HG03103 (cell line): ENCODE results near the gene SH3PXD2B.
A peak's percentile ranks its signal among the peaks of the same experiment; 100 is the strongest.

Source experiments
- ATAC-seq: cut with Tn5 transposase; IDR thresholded peaks from one replicate; pipeline ENCODE4 v1.9.1; 2021; ENCODE audit warnings: low read depth; ENCODE audit not compliant: unreplicated experiment

Gene SH3PXD2B

DNA sequence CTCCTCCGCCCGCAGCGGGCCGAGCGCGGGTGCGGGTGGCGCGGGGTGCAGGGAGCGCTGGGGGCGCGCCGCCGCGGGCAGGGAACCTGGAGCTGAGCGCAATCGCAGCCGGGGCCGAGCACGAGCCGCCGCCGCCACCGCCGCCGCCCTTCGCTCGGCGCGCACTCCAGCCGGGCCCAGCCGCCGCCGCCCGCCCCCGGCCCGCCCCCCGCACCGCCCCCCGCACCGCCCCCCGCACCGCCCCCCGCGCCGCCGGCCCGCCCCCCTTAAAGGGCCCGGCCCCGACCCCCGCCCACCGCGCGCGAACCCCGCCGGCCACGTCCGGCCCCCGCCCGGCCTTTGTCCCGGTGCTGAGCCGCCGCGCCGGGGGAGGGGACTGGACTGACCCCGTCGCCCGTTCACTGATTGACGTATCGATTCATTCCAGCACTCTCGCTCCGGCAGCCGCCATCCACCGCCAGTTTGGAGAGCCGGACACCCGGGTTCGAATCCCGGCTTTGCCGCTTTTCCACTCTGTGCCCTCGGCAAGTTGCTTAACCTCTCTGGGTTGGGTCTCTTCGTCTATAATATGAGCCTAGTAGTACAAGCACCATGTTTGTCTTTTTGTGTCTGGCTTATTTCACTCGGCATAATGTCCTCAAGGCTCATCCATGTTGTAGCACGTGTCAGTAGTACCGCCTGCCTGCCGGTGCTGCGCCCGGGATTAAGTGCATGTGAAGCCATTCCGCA lies at the start of gene SH3PXD2B:
TSS of gene SH3PXD2B (minus strand) at position 168 of the 729 bp plus-strand sequence. CDS start 173 bp downstream, outside the sequence.
- ATAC-seq: peak; percentile 56

DNA sequence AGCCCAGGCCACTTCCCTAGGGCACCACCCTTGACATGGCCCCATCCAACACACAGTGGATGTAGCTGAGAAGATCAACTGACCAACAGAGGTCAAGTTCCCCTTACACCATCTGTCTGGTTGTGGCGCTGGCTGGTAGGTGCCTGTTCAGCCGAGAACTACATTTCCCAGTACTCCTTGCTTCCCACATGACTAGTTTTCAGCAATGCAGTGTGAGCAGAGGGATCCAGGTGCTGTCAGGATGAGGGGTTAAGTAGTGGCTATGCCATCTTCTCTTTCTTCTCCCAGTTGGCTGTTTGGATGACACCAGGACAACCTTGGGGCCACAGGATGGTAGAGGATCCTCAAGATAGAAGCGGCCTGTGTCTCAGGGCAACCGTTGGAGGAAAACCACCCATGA lies 48.6 kb upstream of the SH3PXD2B start:
- ATAC-seq: no peak

DNA sequence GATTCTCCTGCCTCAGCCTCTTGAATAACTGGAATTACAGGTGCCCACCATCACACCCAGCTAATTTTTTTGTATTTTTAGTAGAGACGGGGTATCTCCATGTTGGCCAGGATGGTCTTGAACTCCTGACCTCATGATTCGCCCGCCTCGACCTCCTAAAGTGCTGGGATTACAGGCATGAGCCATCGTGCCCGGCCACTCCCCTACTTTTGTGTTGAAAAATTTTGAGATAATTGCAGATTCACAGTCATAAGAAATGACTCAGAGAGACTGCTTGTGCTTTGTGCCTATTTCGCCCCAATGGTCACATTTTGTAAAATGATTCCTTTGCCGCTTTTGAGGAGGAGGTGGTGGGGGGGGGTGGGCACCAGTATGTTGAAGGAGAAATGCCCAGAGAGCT lies 48.1 kb upstream of the SH3PXD2B start:
- no peak for ATAC-seq

DNA sequence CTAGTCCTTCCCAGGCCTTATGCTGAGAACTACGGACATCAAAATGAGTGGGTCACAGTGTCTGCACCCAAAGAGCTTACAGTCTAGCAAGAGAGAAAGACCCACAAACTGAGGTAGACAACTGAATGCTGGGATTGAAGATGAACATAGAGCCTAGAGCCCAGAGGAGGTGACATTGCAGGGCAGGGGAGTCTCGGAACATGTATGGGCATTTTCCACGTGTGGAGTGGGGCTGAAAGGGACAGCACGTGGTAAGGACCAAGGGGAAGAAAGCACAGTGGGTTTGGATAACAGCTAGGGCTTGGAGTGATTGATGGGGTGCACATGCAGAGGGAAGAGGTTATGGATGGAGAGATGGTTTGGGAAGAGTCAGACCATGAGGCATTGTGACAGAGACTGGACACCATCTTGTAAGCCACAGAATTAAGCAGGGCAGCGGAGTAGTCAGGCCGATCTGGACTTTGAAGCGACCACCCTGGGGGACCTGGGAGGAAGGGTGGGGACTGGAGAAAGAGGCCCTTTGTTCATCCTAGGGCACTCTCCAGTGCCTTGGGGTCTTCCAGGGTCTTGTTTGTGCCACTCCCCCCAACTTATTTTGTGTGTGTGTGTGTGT lies 47.5 kb upstream of the SH3PXD2B start:
- ATAC-seq: no peak

DNA sequence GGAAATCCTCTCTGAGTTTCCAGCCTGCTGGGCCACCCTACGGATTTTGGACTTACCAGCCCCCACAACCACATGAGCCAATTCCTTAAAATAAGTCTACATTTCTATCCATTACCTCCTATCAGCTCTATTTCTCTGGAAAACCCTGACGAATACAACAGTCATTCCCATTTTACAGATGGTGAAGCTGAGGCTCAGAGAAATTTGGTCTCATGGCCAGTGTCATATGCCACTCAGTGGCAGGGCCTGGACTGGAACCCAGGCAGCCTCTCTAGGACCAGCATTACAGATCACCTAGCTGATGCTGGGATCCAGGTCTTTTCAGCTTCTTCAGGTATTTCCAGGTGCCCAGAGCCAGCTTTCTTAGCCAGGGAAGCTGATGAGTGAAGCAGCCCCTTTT lies 45.0 kb upstream of the SH3PXD2B start:
- no peak for ATAC-seq

DNA sequence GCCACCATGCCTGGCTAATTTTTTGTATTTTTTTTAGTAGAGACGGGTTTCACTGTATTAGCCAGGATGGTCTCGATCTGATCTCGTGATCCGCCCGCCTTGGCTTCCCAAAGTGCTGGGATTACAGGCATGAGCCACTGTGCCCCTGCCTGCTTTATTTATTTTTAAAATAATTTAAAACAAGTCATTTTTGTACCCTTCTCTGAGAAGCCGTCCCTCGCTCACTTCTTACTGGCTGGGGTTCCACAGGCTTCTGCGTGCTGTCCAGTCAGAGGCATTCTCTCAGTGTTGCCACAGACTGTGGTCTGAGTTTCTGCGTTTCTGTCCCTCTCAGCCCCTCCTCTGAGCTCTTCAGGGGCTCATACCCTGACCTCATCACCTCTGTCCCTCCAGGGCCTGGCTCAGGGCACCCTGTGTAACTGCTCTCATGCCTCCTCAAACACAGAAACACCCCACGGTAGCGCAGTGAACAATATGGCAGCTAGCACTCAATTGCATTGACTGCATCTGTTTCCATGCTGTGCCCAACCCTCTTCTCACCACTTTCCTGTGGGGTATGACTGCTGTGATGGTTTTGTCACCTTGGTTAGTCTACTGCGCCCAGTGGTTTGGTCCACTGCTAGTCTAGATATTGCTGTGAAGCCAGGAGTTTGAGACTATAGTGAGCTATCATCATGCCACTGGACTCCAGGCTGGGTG lies 44.3 kb upstream of the SH3PXD2B start:
- no peak for ATAC-seq

DNA sequence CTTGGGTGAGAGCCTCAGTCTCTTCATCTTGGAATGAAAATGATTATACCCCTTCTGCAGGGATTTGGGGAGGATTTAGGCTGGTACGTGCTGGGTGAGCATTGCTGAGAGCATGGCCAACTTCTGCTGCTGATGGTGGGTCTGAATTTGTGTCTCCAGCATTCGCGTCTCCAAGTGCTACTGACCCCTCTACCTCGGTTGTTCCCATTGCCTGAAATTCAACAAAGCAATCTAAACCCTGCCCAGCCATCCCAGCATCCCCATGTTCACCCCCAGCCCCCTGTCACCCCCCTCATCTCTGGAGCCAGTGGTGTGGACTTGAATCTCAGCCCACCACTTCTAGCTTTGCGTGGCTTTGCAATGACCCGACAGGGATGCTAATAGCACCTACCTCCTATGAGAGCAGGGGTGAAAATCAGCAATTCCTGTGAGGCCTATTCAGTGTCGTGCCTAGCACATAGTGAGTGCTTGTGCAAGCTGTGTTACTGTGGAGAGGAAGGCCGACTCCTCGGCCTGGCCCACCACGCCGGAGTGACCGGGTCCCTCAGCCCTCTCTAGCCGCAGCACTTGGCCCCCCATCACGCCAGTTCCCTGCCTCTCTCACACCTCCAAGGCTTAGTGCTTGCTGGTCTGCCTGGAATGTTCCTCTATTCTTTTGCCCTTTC lies 43.4 kb upstream of the SH3PXD2B start:
- ATAC-seq: no peak

DNA sequence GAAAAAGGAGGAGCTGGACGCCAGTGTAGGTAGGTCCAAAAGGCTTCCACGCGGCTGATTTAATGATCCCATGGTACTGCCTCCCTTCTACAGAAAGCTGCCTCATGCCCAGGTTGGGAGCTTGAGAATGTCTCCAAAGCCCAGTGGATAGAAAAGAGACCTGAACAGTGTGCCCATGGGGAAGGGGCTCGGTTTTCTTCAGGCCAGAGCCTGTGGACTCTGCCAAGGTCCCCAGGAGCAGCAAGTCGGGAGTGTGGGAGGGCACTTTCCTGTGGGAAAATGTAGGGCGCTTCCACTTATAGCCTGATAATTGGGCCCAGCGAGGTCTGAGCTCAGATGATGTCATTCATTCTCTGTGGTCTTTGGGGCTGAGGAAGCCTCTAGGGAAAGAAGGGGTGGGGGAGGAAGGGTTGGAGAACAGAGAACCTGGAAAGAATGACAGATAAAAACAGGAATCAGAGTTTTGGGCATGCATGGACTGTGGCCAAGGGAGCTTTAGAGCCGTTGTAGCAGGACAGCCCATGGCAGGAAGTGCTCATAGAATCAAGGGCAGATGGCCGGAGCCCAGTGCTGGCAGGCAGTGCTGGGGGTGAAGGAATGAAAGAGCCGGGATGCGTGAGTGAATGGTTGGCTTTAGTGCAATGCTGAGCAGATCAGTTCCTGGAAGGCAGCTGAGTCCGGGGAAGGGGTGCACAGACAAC lies 42.5 kb upstream of the SH3PXD2B start:
- ATAC-seq: no peak

DNA sequence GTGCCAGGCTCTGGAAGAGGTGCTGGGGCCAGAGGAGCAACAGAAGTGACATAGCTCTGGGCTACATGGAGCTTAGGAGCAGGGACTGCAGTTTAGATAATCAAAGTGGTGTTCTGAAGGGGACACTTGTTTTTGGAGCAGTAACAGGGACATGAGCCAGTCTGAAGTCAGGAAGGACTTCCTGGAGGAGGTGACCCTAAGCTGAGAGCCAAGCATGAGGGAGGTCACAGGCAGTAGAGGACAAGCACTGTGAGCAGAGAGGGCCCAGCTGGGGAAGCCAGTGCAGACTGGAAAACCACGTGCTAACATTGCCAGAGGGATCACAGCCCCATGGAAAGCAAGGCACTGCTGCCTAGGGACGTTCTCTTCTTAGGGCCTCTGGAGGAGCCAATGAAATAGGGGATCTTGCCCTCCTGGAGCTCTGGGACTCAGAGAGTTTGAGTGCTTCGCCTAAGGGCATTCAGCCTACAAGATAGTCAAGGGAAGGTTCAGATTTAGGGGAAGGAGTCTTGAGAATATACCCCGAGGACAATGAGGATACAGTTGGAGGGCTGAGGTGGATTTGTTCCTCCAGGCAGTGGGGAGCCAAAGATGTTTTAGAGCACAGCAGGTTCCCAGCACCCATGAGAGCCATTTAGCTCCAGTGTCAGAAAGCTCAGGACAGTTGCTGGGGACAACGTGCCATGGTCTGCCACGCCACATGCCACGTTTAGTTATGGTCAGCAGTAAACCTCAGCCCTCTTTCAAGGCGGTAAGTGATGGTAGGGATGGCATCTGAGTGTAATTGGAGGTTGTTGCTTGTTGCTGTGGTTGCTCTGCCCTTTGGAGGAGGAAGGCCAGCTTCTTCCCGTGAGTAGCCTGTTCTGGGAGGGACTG lies 40.5 kb upstream of the SH3PXD2B start:
- ATAC-seq: no peak

DNA sequence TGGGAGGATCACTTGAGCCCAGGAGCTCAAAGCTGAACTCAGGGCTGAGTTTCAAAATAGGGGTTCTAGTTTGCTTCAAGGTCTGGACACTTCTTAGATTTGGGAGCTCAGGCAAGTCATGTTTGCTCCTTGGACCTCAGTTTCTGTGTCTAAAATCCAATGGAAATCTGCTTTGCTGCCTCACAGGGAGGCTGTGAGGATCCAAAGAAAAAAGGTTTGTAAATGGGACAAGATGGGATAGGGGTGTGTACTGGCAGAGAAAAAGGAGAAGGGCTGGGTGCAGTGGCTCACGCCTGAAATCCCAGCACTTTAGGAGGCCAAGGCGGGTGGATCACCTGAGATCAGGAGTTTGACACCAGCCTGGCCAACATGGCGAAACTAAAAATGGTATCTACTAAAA lies 39.6 kb upstream of the SH3PXD2B start:
- ATAC-seq: no peak

DNA sequence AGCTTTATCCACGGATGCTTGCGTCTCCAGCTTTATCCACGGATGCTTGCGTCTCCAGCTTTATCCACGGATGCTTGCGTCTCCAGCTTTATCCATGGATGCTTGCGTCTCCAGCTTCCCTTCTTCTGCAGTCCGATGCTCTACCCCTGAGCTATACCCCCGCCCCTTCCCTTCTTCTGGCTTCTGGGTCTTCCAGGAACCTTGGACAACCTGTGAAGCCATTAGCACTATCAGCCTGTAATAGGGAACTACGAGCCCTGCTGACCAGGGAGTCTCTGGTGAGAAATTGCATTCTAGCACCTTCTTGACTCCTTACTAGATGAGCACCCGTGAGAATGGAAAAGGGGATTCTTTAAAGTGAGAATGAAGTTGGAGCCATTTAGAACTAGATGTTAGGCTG lies 39.1 kb upstream of the SH3PXD2B start:
- no peak for ATAC-seq

DNA sequence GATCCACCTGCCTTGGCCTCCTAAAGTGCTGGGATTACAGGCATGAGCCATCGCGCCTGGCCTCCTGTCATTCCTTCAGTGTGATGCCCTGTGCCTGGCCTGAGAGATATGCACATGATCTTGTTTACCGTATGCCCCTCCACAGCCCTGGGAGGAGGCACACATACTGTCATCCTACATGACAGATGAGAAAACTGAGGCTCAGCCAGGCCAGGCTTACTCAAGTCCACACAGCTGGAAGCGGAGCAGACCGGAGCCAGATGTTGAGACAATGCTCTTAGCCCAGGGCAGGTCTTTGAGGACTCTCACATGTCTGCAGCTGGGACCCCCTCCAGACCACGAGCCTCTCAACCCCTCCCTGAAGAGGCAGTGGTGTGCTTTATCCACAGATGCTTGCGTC lies 38.7 kb upstream of the SH3PXD2B start:
- ATAC-seq: no peak

DNA sequence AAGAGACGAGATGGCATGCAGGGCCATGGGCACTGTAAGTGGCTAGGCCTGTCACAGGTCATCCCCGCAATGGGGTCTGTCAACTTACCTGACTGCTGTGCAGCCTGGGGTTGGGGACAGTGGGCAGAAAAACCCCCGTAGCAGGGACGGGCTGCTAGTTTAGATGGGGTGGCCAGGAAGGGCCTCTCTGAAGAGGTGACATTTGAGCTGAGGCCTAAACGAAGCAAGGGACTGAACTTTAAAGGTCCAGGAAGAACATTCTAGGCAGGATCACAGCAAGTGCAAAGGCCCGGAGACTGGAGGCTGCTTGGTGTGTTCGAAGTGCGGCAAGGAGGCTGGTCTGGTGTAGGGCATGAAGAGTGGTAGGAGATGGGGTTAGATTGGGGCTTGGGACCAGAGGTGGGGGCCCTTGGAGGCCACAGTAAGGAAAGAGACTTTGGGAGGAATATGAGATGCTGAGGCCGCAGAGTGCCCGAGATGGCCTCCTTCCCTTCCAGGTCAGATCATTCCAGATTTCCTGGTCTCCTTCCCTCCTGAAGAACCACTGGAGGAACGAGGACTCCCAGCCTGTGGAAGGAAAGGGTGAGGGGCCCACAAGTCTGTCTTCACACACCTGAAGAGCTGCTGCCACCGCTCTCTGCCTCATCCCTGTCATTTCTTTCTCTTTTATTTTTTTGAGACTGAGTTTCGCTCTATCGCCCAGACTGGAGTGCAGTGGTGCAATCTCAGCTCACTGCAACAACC lies 37.9 kb upstream of the SH3PXD2B start:
- ATAC-seq: no peak

DNA sequence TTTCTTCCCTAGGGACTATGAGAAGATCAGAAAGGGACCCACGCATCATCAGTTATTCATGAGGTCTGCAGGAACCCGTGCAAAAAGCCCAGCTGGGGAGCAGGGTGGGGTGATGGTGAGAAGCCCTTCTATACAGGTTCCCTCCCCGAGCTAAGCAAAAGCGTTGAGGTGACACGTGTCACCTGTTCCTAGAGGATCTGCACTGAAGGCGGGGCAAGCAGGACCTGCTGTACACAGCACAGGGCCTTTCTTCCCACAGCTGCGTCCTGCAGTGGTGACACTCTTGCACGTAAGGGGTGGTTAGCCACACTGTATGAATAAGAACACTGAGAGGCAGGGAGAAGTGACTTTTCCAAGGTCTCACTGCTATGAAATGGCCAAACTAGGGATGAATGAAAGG lies 37.2 kb upstream of the SH3PXD2B start:
- no peak for ATAC-seq

DNA sequence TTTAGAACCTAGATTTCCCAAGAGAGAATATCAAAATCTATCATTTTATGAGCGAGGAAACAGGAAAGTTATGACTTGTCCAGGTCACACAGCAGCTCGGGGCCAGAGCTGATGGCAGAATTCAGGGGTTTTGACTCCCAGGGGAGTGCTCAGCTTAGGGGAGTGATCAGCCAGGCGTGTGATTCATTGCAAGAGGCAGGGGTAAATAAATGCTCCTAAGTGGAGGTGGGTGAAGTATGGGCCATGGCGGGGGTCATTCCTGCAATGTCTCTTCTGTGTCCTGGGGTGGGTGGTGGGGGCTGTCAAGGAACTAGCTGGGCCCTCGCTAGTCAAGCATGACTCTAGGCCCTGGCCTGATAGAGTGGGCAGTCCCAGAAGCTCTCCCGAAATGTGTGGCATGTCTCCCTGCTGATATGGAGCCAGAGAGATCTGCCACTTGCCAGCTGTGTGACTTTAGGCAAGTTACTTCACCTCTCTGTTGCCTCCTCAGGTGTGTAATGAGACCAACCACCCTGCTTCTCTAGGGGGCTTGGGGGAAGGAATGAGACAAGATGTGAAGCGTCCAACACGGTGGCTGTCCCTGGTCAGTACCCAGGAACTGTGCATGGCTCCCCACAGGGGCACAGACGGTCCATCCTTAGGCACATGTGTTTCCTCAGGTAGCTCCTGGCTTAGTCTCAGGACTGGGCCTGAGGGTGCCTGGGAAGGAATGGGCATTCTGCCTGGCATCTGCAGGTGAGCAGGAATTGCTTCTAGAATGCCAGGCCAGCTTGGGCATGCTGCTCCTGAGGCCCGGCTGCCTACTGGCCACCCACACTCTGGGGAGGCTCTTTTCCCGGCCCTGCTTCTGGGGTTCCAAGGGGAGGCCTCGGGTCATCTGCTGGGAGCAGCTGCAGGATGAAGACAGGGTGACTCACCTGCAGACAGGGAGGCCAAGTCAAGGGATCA lies 36.5 kb upstream of the SH3PXD2B start:
- no peak for ATAC-seq

DNA sequence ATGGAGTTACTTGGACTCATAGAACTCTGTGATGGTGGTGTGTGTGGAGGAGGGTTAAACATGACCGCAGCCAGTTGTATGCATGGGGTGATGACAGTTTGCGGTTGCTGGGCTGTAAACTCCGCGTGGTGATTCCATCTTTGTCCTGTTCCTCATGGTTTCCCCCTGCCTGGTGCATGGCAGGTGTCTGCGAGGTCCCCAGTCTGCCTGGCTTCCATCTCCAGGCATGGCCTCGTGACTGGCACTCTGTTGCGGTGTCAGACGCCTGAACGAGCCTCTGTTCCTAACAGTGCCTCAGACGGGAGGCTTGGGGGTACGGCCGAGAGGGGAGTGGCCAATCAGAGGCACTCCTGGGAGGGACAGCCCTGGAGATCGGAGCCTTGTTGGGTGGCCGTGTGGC lies 33.9 kb upstream of the SH3PXD2B start:
- ATAC-seq: no peak

DNA sequence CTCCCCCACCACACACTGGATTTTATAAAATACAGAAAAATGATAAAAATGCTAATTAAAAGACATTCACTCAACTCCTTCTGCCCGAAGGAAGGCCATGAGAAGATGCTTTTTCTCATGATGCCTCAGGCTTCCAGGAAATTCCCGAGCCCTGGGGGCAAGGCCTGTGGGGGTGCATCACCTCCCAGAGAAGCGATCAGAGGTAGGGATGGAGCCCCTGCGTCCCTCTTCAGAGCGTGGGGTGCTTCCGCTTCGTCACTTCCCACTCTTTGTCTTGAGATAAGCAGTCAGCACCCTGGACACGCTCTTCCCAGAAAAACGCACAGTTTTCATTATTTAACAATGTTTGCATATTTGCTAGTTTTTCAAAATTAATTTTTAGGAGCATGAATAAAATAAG lies 33.3 kb upstream of the SH3PXD2B start:
- no peak for ATAC-seq

DNA sequence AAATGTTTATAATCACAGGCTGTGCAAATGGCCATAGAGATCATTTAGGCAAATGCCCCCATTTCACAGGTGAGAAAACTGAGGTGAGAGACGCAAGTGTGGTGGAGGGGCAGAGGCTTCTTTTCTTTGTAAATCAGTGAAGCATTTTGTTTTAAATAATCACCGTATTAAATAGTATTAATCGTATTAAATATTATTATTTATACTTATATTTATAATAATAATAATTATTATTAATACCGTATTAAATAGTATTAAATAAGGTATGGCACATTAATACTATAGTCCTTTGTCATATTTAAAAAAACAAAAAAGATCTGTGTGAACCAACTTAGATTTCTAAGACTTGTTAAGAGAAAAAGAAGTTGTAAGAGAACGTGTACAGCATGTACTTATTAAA lies 32.6 kb upstream of the SH3PXD2B start:
- ATAC-seq: no peak
